ENCODE results near the gene SPOCK3. TPM values are rescaled to one million over a fixed set of nuclear protein-coding genes. Genes with fewer than 3 reads are reported as not detected.

Gene SPOCK3
- total and polyA plus RNA-seq, 11 donors, result 0.06 to 3.0 (median 1.1) TPM; not detected in 1

DNA sequence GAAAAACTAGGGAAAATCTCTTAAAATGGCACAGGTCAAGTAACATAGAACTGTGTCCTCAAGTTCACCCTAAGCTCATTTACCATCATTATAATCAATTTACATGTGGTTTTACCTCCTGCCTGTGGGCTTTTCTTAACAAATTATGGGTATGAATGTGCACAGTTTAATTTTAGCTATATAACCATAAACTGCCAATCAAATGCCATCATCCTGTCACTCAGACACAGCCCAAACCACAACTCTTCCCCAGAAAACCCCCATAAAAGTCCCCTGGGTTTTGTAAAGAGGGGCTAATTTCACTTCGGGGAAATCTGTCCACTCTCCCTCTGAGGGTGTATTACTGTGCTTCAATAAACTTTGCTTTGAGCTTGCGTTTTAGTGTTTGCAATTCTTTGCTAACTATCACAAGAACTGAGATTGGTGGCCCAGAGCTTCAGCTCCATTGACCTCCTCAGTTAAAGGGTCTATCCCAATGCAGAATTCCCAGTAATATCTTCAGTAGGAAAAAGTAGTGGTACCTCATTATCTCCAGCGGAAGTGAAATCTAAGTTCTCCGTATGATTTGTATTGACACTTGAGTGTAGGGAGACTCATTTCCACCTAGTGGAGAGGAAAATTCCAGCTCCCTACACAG is 394.6 kb downstream of the SPOCK3 start:
- Histone ChIP-seq H3K27ac (no peak overlapping the region), H3K4me3 (no peak overlapping the region), H3K4me1 (no peaks in the 10 kb centered on the region), H3K27me3 (no peaks in the 10 kb centered on the region), H3K9me3 (peaks cover 0 to 29% (median 0%) of the 10 kb centered on the region in 12 donors), H3K36me3 (no peaks in the 10 kb centered on the region)
- intact Hi-C loops (cut with DNase I), result no loop called here
- TF ChIP-seq POLR2A (IDR thresholded peaks at IDR 0.05), result no peak
- no peak for DNase-seq
- WGBS, 4 donors, result 89 to 93% (median 91%) methylated on average over 4 of the region's 4 CpGs
- ATAC-seq, result no peak

GRCh38 chr4:166838975-166839614 is 395.2 kb downstream of the SPOCK3 start:
- ATAC-seq (no peak), DNase-seq (no peak)
- intact Hi-C loops (cut with DNase I), result no loop called here
- Histone ChIP-seq H3K27ac (no peak overlapping the region), H3K4me1 (no peaks in the 10 kb centered on the region), H3K27me3 (no peaks in the 10 kb centered on the region), H3K36me3 (no peaks in the 10 kb centered on the region), H3K4me3 (no peak overlapping the region), H3K9me3 (peaks cover 0 to 29% (median 0%) of the 10 kb centered on the region in 12 donors)
- TF ChIP-seq, protein P1, sequence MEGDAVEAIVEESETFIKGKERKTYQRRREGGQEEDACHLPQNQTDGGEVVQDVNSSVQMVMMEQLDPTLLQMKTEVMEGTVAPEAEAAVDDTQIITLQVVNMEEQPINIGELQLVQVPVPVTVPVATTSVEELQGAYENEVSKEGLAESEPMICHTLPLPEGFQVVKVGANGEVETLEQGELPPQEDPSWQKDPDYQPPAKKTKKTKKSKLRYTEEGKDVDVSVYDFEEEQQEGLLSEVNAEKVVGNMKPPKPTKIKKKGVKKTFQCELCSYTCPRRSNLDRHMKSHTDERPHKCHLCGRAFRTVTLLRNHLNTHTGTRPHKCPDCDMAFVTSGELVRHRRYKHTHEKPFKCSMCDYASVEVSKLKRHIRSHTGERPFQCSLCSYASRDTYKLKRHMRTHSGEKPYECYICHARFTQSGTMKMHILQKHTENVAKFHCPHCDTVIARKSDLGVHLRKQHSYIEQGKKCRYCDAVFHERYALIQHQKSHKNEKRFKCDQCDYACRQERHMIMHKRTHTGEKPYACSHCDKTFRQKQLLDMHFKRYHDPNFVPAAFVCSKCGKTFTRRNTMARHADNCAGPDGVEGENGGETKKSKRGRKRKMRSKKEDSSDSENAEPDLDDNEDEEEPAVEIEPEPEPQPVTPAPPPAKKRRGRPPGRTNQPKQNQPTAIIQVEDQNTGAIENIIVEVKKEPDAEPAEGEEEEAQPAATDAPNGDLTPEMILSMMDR (IDR thresholded peaks at IDR 0.05), result no peak
- TF ChIP-seq POLR2A (IDR thresholded peaks at IDR 0.05), result no peak
- WGBS, 4 donors, result 89 to 100% (median 94%) methylated on average over 1 of the region's 1 CpG

GRCh38 chr4:166836865-166837264 is 397.4 kb downstream of the SPOCK3 start:
- H3K27ac ChIP-seq, result no peak overlapping the region
- ATAC-seq (no peak), DNase-seq (no peak)
- H3K9me3 ChIP-seq, result peaks cover 0 to 38% (median 0%) of the 10 kb centered on the region in 12 donors
- TF ChIP-seq, protein P1 (IDR thresholded peaks at IDR 0.05), result no peak
- no peak for TF ChIP-seq POLR2A (IDR thresholded peaks at IDR 0.05)
- intact Hi-C loops (cut with DNase I), result no loop called here
- no peaks in the 10 kb centered on the region for H3K36me3 ChIP-seq
- H3K4me3 ChIP-seq, result no peak overlapping the region
- H3K27me3 ChIP-seq, result no peaks in the 10 kb centered on the region
- H3K4me1 ChIP-seq, result no peaks in the 10 kb centered on the region
- 85 to 94% (median 89%) methylated on average over 1 of the region's 1 CpG for WGBS, 4 donors

DNA sequence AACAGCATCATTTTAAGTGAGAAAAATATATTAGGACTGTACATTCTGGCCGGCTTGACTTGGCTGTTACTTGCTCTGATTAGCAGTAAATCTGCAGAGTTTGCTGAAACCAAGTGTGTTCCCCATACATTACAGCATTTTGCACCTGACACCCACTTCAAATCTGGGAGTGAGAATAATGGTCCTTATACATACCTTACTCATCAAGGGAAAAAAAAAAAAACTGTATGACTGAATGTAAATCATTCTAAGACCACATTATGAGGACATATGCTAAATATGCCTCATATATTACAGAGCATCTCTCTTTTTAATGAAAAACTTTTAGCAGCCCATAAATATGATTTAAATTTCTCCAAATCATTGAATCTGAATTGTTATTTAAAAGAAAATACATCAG is 406.7 kb downstream of the SPOCK3 start:
- no peak for TF ChIP-seq POLR2A (IDR thresholded peaks at IDR 0.05)
- TF ChIP-seq, protein P1 (IDR thresholded peaks at IDR 0.05), result no peak
- no peaks in the 10 kb centered on the region for H3K27me3 ChIP-seq
- no peaks in the 10 kb centered on the region for H3K36me3 ChIP-seq
- ATAC-seq, result no peak
- WGBS, 4 donors, result 67 to 93% (median 77%) methylated on average over 1 of the region's 1 CpG
- DNase-seq, result no peak
- H3K27ac ChIP-seq, result no peak overlapping the region
- no peak overlapping the region for H3K4me3 ChIP-seq
- peaks cover 0 to 7% (median 0%) of the 10 kb centered on the region in 12 donors for H3K9me3 ChIP-seq
- intact Hi-C loops (cut with DNase I), result no loop called here
- no peaks in the 10 kb centered on the region for H3K4me1 ChIP-seq
